Brain microvascular endothelial cell (primary cell): ENCODE measurements around the gene CDCP2.
"Not testable (repeated sequence)": the region's sequence is repeated elsewhere in the genome, so short reads cannot be mapped to it uniquely, and the experiment has no call there.

Source experiments
- DNase-seq: peaks from one replicate; pipeline ENCODE4 v3.0.0-alpha.2; 2020
- H3K27ac ChIP-seq: fragments of 250-450 bp; sonication (Bioruptor Pico); 2 replicates; pipeline ENCODE4 v1.5.1; 2020; ENCODE audit warnings: mild to moderate bottlenecking, moderate library complexity
- H3K27me3 ChIP-seq: fragments of 250-450 bp; sonication (Bioruptor Pico); replicated peaks from 2 replicates; pipeline ENCODE4 v1.5.1; 2020; ENCODE audit warnings: mild to moderate bottlenecking
- H3K36me3 ChIP-seq: fragments of 250-450 bp; sonication (Bioruptor Pico); replicated peaks from 2 replicates; pipeline ENCODE4 v1.5.1; 2020; ENCODE audit warnings: mild to moderate bottlenecking
- H3K4me3 ChIP-seq: 2 replicates; pipeline ENCODE4 v1.5.1; 2011; ENCODE audit warnings: low read depth, mild to moderate bottlenecking, control low read depth, low read length, moderate library complexity
- CTCF ChIP-seq: IDR thresholded peaks from 2 replicates; pipeline ENCODE4 v1.5.1; 2011; ENCODE audit warnings: low read depth, mild to moderate bottlenecking, moderate library complexity, low read length, control low read depth, inconsistent platforms; ENCODE audit errors: missing control alignments
- in situ Hi-C: cut with HindIII; loops from 2 replicates; pipeline ENCODE4 v1.10.0; 2017; ENCODE audit warnings: low sequenced_read_pairs, low pct_ligation_motif_present

The CDCP2 gene

GRCh38 chr1:54167422-54168139, 14.8 kb upstream of the CDCP2 start:
- Histone ChIP-seq H3K27ac (no peak overlapping the region), H3K36me3 (no peaks in the 10 kb centered on the region), H3K27me3 (no peaks in the 10 kb centered on the region), H3K4me3 (no peak overlapping the region)
- in situ Hi-C loops: no loop called here
- DNase-seq: peak; percentile 45
- TF ChIP-seq CTCF: no peak

- DNase-seq, H3K36me3 ChIP-seq, in situ Hi-C loops, H3K27me3 ChIP-seq, H3K4me3 ChIP-seq, H3K27ac ChIP-seq: not testable (repeated sequence)
Measured at GRCh38 chr1:54166357-54166756, 13.6 kb upstream of the CDCP2 start.

GRCh38 chr1:54165146-54165545, 12.3 kb upstream of the CDCP2 start:
- H3K27ac ChIP-seq: no peak overlapping the region
- no peak for DNase-seq
- H3K36me3 ChIP-seq: no peaks in the 10 kb centered on the region
- no peak overlapping the region for H3K4me3 ChIP-seq
- H3K27me3 ChIP-seq: no peaks in the 10 kb centered on the region
- in situ Hi-C loops: no loop called here
- TF ChIP-seq CTCF: no peak

GRCh38 chr1:54163573-54163972, 10.8 kb upstream of the CDCP2 start:
- H3K27me3 ChIP-seq: no peaks in the 10 kb centered on the region
- in situ Hi-C loops: no loop called here
- H3K4me3 ChIP-seq: no peak overlapping the region
- no peak overlapping the region for H3K27ac ChIP-seq
- no peak for TF ChIP-seq CTCF
- no peak for DNase-seq
- H3K36me3 ChIP-seq: no peaks in the 10 kb centered on the region

GRCh38 chr1:54163051-54163450, 10.3 kb upstream of the CDCP2 start:
- no peak for DNase-seq
- Histone ChIP-seq H3K27me3 (no peaks in the 10 kb centered on the region), H3K27ac (no peak overlapping the region), H3K36me3 (no peaks in the 10 kb centered on the region), H3K4me3 (no peak overlapping the region)
- TF ChIP-seq CTCF: no peak
- in situ Hi-C loops: no loop called here

GRCh38 chr1:54161495-54162168, 8.8 kb upstream of the CDCP2 start:
- DNase-seq: no peak
- no peaks in the 10 kb centered on the region for H3K36me3 ChIP-seq
- H3K27ac ChIP-seq: no peak overlapping the region
- no peak for TF ChIP-seq CTCF
- H3K4me3 ChIP-seq: no peak overlapping the region
- no peaks in the 10 kb centered on the region for H3K27me3 ChIP-seq
- in situ Hi-C loops: no loop called here
